ENCODE results near the gene RAI14. TPM values are rescaled to one million over a fixed set of nuclear protein-coding genes. Genes with fewer than 3 reads are reported as not detected.

The RAI14 gene
- total RNA-seq, 1 donor from 2014 or later = 1.1 TPM

DNA sequence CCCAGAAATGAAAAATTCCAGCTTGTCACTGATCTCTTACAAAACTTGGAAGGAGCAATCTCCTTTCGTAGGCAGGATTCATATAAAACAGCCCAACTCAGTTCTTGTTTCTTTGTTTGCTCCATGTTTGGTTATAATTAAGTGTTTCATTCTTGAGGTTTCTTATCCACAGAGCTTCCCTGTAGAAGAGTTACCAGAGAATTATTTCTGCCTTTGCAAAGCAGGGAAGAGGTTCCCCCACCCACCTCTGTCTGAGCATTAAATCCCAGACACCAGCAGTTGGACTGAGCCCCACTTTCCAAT, 34.1 kb upstream of the RAI14 start:
- Mint-ChIP-seq H3K27me3 (peaks cover 4% of the 10 kb centered on the region), H3K9me3 (no peaks in the 10 kb centered on the region), H3K36me3 (ENCODE audit: low read depth) (no peaks in the 10 kb centered on the region), H3K4me1 (no peaks in the 10 kb centered on the region), H3K27ac (no peak overlapping the region), H3K4me3 (no peak overlapping the region)
- DNase-seq (no peak), ATAC-seq (ENCODE audit: low read depth) (no peak)
- ChIA-PET CTCF (no interaction called here), POLR2A (no interaction called here)
- TF ChIP-seq, protein P1, sequence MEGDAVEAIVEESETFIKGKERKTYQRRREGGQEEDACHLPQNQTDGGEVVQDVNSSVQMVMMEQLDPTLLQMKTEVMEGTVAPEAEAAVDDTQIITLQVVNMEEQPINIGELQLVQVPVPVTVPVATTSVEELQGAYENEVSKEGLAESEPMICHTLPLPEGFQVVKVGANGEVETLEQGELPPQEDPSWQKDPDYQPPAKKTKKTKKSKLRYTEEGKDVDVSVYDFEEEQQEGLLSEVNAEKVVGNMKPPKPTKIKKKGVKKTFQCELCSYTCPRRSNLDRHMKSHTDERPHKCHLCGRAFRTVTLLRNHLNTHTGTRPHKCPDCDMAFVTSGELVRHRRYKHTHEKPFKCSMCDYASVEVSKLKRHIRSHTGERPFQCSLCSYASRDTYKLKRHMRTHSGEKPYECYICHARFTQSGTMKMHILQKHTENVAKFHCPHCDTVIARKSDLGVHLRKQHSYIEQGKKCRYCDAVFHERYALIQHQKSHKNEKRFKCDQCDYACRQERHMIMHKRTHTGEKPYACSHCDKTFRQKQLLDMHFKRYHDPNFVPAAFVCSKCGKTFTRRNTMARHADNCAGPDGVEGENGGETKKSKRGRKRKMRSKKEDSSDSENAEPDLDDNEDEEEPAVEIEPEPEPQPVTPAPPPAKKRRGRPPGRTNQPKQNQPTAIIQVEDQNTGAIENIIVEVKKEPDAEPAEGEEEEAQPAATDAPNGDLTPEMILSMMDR (IDR thresholded peaks at IDR 0.05) = no peak
- intact Hi-C loops (cut with micrococcal nuclease) = no loop called here

DNA sequence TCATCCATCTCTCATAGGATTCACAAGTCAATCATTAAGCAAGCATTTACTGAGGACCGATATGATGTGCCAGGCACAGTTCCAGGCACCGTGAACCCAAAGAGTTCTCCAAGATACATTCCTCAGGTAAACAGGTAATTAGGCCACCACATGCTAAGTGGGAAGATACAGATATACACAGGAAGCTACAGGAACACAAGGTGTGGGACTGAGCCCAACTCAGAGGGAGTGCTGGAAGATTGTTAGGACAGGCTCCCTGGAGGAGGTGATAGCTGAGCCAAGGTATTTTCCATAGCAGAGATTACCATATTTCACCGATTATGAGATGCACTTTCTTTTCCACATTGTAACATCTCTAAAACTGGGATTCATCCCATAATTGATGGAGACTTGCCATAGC, 31.4 kb upstream of the RAI14 start:
- no peak overlapping the region for H3K4me3 Mint-ChIP-seq
- TF ChIP-seq, protein P1 (IDR thresholded peaks at IDR 0.05) = no peak
- no peaks in the 10 kb centered on the region for H3K4me1 Mint-ChIP-seq
- POLR2A ChIA-PET = no interaction called here
- CTCF ChIA-PET = no interaction called here
- H3K27me3 Mint-ChIP-seq = peaks cover 1% of the 10 kb centered on the region
- no peaks in the 10 kb centered on the region for H3K9me3 Mint-ChIP-seq
- DNase-seq = no peak
- no peak overlapping the region for H3K27ac Mint-ChIP-seq
- intact Hi-C loops (cut with micrococcal nuclease) = no loop called here
- no peak for ATAC-seq (ENCODE audit: low read depth)
- no peaks in the 10 kb centered on the region for H3K36me3 Mint-ChIP-seq (ENCODE audit: low read depth)

DNA sequence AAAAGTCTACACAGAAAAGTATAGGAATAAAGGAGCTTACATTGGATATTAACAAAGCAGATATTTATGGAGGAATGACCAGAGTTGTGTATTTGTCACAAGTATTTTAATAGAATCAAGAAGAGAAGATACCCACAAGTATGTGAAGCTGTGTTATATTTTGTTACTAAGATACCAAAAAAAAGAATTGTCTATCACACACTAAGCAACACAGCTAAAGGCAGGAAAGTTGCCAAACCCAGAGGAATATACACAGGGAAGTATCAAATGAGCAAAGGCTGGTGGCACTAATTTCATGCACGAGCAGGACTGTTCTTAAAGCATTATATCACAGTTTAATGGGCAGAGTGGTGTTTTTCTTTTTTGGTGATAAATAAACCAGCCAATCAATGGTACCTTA, 30.9 kb upstream of the RAI14 start:
- TF ChIP-seq, protein P1 (IDR thresholded peaks at IDR 0.05) = no peak
- CTCF ChIA-PET = no interaction called here
- ATAC-seq (ENCODE audit: low read depth) (no peak), DNase-seq (no peak)
- no peak overlapping the region for H3K27ac Mint-ChIP-seq
- peaks cover 2% of the 10 kb centered on the region for H3K9me3 Mint-ChIP-seq
- H3K27me3 Mint-ChIP-seq = no peaks in the 10 kb centered on the region
- H3K36me3 Mint-ChIP-seq (ENCODE audit: low read depth) = no peaks in the 10 kb centered on the region
- no peak overlapping the region for H3K4me3 Mint-ChIP-seq
- POLR2A ChIA-PET = no interaction called here
- H3K4me1 Mint-ChIP-seq = no peaks in the 10 kb centered on the region
- intact Hi-C loops (cut with micrococcal nuclease) = no loop called here

DNA sequence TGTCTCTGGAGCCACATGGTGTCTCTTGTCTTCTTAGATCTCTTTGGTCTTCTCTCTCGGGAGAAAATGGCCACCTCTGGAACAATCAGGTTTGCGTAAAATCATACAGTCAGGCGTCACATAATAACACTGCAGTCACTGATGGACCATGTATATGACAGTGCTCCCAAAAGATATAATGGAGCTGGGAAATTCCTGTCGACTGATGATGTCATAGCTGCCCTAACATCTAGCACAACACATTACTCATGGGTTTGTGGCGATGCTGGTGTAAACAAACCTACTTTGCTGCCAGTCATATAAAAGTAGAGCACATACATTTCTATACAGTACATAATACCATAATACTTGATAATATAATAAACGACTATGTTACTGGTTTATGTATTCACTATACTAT, 30.1 kb upstream of the RAI14 start:
- Mint-ChIP-seq H3K27me3 (no peaks in the 10 kb centered on the region), H3K36me3 (ENCODE audit: low read depth) (no peaks in the 10 kb centered on the region), H3K27ac (no peak overlapping the region), H3K4me1 (no peaks in the 10 kb centered on the region), H3K9me3 (peaks cover 9% of the 10 kb centered on the region), H3K4me3 (no peak overlapping the region)
- intact Hi-C loops (cut with micrococcal nuclease) = no loop called here
- no peak for DNase-seq
- ATAC-seq (ENCODE audit: low read depth) = no peak
- POLR2A ChIA-PET = no interaction called here
- CTCF ChIA-PET = no interaction called here
- TF ChIP-seq, protein P1 (IDR thresholded peaks at IDR 0.05) = no peak

DNA sequence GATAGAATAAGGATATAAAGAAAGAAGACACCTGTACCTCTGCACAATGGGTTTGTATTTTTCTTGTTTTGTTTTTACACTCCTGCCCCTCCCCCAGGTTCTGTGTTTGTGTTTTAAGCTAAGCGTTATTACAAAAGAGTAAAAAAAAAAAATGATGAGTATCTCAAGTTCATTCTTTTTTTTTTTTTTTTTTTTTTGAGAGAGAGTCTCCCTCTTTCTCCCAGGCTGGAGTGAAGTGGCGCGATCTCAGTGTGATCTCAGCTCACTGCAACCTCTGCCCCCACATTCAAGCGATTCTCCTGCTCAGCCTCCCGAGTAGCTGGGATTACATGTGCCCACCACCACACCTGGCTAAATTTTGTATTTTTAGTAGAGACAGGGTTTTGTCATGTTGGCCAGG, 29.4 kb upstream of the RAI14 start:
- no peaks in the 10 kb centered on the region for H3K27me3 Mint-ChIP-seq
- ChIA-PET CTCF (no interaction called here), POLR2A (no interaction called here)
- no peak overlapping the region for H3K4me3 Mint-ChIP-seq
- intact Hi-C loops (cut with micrococcal nuclease) = no loop called here
- H3K27ac Mint-ChIP-seq = no peak overlapping the region
- H3K36me3 Mint-ChIP-seq (ENCODE audit: low read depth) = no peaks in the 10 kb centered on the region
- DNase-seq (no peak), ATAC-seq (ENCODE audit: low read depth) (no peak)
- peaks cover 16% of the 10 kb centered on the region for H3K9me3 Mint-ChIP-seq
- TF ChIP-seq, protein P1 (IDR thresholded peaks at IDR 0.05) = no peak
- H3K4me1 Mint-ChIP-seq = no peaks in the 10 kb centered on the region

Data from activated B cell treated with CpG ODN at 0.5 μM for 24 hours (primary cell).